Measurements from ENCODE around the gene KRT72.

DNA sequence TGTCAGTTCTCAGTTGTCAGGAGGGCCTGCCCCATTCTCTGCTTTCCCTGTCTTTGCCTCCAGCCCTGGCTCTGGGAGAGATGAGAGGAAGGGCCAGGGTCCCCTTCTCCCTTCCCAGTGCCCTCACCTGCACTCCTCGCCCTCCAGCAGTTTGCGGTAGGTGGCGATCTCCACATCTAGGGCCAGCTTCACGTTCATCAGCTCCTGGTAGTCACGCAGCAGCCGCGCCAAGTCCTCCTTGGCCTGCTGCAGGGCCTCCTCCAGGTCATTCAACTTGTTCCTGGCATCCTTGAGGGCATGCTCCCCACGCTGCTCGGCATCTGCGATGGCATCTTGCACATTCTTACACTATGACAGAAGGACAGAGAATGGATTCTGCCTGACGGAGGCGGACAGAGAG is 45.4 kb upstream of the KRT72 start:
- TF ChIP-seq POLR2A (IDR thresholded peaks at IDR 0.05) = no peak
- TF ChIP-seq, protein P1, sequence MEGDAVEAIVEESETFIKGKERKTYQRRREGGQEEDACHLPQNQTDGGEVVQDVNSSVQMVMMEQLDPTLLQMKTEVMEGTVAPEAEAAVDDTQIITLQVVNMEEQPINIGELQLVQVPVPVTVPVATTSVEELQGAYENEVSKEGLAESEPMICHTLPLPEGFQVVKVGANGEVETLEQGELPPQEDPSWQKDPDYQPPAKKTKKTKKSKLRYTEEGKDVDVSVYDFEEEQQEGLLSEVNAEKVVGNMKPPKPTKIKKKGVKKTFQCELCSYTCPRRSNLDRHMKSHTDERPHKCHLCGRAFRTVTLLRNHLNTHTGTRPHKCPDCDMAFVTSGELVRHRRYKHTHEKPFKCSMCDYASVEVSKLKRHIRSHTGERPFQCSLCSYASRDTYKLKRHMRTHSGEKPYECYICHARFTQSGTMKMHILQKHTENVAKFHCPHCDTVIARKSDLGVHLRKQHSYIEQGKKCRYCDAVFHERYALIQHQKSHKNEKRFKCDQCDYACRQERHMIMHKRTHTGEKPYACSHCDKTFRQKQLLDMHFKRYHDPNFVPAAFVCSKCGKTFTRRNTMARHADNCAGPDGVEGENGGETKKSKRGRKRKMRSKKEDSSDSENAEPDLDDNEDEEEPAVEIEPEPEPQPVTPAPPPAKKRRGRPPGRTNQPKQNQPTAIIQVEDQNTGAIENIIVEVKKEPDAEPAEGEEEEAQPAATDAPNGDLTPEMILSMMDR (IDR thresholded peaks at IDR 0.05 in 8 of 11, conservative IDR thresholded peaks at IDR 0.05 in 3 of 11) = no peak

Measured in spleen (tissue), 7 donors.